Right lobe of liver (tissue), 6 donors: ENCODE results near the gene CCKAR. TPM values are rescaled to one million over a fixed set of nuclear protein-coding genes. Genes with fewer than 3 reads are reported as not detected.

Source experiments
- ATAC-seq, 4 donors: fragments of 200-7000 bp; cut with Tn5 transposase; one replicate each; pipeline ENCODE4 v1.9.1; 2020; ENCODE audit warnings: mild to moderate bottlenecking in 4 of 4, moderate library complexity in 4 of 4
- DNase-seq, 3 donors: peaks; one replicate each; pipeline ENCODE4 v3.0.0-alpha.2; 2020
- H3K27ac ChIP-seq, 3 donors: fragments of 200-600 bp; one replicate each; pipeline ENCODE4 v1.8.0; 2022
- H3K27me3 ChIP-seq, 2 donors: fragments of 200-600 bp; one replicate each; pipeline ENCODE4 v1.8.0; 2022
- H3K36me3 ChIP-seq, 4 donors: fragments of 200-600 bp; sonication (generic) in 1 of 4; one replicate each; pipeline versions ENCODE4 v1.5.1 to v1.8.0; 2017 to 2022; ENCODE audit warnings: control low read depth in 1 of 4
- H3K4me1 ChIP-seq, 4 donors: fragments of 200-600 bp; sonication (generic) in 1 of 4; one replicate each; pipeline versions ENCODE4 v1.5.1 to v1.8.0; 2017 to 2022; ENCODE audit warnings: control low read depth in 1 of 4
- H3K4me3 ChIP-seq, 3 donors: fragments of 200-600 bp; one replicate each; pipeline ENCODE4 v1.8.0; 2022
- H3K9me3 ChIP-seq, 4 donors: fragments of 200-600 bp; sonication (generic) in 1 of 4; one replicate each; pipeline versions ENCODE4 v1.5.1 to v1.8.0; 2017 to 2022; ENCODE audit warnings: control low read depth in 1 of 4
- POLR2A ChIP-seq: fragments of 450-650 bp; IDR thresholded peaks from one replicate; pipeline ENCODE4 v1.6.1; 2017; ENCODE audit warnings: antibody characterized with exemption, mild to moderate bottlenecking
- WGBS: methylation state at CpG from one replicate; pipeline ENCODE4 v1.1.6; 2018; ENCODE audit warnings: low coverage, low lambda C conversion rate; ENCODE audit not compliant: insufficient coverage; ENCODE audit errors: missing lambda C conversion rate; 5-methylcytosine and 5-hydroxymethylcytosine counted together
- intact Hi-C, 2 donors: fragments of 100-400 bp; cut with DNase I; formaldehyde crosslinking; loops; one replicate each; pipeline versions ENCODE4 v1.11.2 to v1.14.1; 2022
- total RNA-seq, 6 experiments: library from RNA; depleted of rRNA in 2 of 6; stranded (reverse); fragments of >200 nt in 2 of 6; fragmentation: NEBNext Ultra II Directional in 3 of 6; extraction: Animal tissue kit (Norgen Biotek cat#: 25700) in 3 of 6; gene quantifications; one replicate each; pipeline versions ENCODE4 v1.1.0 to v1.2.4, GENCODE V29; 2016 to 2023
- TF ChIP-seq, protein P1 (sequence below), 4 donors: fragments of 200-600 bp in 3 of 4; fragments of 450-650 bp in 1 of 4; IDR thresholded peaks; one replicate each; pipeline versions ENCODE4 v1.5.1 to v1.8.0; 2016 to 2022; ENCODE audit warnings: antibody characterized with exemption in 4 of 4, mild to moderate bottlenecking in 2 of 4
- donor health status: DM: no; HTN: yes; CAD: no.
- donor health status: DM: no; HTN: no; CAD: no.
- donor health status: DM: no; HTN: no; CAD: no.
- donor health status: DM: no; HTN: yes; CAD: no.
- donor health status: DM: no; HTN: yes; CAD: no.

CCKAR gene
- total RNA-seq, 6 experiments from 2014 or later: not detected

DNA sequence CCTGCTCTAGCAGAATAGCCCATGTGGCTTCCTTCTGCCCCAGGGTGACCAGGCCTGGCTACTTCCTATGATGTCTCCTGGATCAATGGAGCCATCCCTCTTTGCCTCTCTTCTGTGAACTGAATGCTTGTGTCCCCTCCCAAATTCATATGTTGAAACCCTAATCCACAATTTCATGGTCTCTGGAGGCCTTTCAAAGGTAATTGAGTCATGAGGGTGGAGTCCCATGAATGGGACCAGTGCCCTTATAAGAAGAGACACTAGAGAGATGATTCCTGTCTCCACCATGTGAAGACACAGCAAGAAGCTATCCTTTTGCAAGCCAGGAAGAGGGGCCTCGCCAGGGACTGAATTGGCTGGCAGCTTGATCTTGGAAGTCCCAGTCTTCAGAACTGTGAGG lies 18.4 kb downstream of the CCKAR start:
- TF ChIP-seq POLR2A: no peak
- TF ChIP-seq, protein P1, sequence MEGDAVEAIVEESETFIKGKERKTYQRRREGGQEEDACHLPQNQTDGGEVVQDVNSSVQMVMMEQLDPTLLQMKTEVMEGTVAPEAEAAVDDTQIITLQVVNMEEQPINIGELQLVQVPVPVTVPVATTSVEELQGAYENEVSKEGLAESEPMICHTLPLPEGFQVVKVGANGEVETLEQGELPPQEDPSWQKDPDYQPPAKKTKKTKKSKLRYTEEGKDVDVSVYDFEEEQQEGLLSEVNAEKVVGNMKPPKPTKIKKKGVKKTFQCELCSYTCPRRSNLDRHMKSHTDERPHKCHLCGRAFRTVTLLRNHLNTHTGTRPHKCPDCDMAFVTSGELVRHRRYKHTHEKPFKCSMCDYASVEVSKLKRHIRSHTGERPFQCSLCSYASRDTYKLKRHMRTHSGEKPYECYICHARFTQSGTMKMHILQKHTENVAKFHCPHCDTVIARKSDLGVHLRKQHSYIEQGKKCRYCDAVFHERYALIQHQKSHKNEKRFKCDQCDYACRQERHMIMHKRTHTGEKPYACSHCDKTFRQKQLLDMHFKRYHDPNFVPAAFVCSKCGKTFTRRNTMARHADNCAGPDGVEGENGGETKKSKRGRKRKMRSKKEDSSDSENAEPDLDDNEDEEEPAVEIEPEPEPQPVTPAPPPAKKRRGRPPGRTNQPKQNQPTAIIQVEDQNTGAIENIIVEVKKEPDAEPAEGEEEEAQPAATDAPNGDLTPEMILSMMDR (IDR thresholded peaks at IDR 0.05): no peak
- no peaks in the 10 kb centered on the region for H3K27me3 ChIP-seq
- no peak overlapping the region for H3K4me3 ChIP-seq
- intact Hi-C loops: no loop called here
- no peak for DNase-seq
- no peak overlapping the region for H3K27ac ChIP-seq
- no peaks in the 10 kb centered on the region for H3K36me3 ChIP-seq
- H3K4me1 ChIP-seq: no peaks in the 10 kb centered on the region
- H3K9me3 ChIP-seq: no peaks in the 10 kb centered on the region
- ATAC-seq: no peak
- WGBS: 50% methylated on average over 1 of the region's 1 CpG

DNA sequence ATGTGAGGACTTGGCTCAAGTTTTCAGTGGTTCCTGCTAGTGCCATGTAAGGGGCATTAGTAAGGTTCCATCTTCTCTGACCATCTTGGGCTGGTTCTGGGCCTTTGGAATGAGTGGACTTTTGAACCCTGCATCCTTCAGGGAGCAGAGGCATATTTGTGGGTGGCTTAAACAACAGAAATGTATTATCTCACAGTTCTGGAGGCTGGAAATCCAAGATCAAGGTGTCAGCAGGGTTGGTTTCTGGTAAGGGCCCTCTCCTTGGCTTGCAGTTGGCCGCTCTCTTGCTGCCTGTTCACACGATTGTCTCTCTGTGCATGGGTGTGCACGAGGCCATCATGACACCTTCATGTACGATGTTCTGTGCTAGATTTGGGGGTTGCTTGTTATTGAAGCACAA lies 21.3 kb downstream of the CCKAR start:
- no peak overlapping the region for H3K27ac ChIP-seq
- no peak for DNase-seq
- no peaks in the 10 kb centered on the region for H3K27me3 ChIP-seq
- no peaks in the 10 kb centered on the region for H3K36me3 ChIP-seq
- no peak for ATAC-seq
- TF ChIP-seq, protein P1 (IDR thresholded peaks at IDR 0.05): no peak
- TF ChIP-seq POLR2A: no peak
- no peak overlapping the region for H3K4me3 ChIP-seq
- no peaks in the 10 kb centered on the region for H3K9me3 ChIP-seq
- 0% methylated on average over 1 of the region's 4 CpGs for WGBS
- H3K4me1 ChIP-seq: no peaks in the 10 kb centered on the region
- intact Hi-C loops: no loop called here

DNA sequence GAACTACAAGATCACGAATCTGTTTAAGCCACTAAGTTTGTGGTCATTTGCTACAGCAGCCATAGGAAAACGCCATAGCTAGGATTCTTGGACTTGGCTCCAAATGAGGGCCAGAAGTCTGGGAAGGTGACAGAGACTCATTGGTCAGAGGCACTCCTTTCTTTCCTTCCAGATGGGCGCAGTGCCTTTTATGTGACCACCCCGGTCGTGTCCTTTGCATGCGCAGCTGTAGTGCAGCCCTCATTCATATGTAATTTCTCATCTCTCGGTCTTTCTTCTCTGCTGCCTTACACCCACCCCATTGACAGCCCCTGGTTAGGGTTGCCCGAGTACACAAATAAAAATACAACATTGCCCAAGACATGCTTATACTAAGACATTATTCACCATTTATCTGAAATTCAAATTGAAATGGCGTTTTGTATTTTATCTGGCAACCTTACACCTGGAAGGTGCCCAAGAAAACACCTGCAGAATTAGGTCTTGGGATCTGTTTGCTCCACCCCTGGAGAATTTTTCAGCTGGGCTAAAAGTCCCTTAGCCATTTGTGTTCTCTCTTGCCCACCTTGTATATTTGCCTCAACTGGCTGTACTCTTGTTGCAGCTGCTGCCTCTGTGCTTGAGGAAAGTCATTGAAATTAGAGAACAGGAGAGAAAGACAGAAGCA lies 21.9 kb downstream of the CCKAR start:
- no peak overlapping the region for H3K4me3 ChIP-seq
- H3K4me1 ChIP-seq: no peaks in the 10 kb centered on the region
- no peak for TF ChIP-seq POLR2A
- TF ChIP-seq, protein P1 (IDR thresholded peaks at IDR 0.05): no peak

DNA sequence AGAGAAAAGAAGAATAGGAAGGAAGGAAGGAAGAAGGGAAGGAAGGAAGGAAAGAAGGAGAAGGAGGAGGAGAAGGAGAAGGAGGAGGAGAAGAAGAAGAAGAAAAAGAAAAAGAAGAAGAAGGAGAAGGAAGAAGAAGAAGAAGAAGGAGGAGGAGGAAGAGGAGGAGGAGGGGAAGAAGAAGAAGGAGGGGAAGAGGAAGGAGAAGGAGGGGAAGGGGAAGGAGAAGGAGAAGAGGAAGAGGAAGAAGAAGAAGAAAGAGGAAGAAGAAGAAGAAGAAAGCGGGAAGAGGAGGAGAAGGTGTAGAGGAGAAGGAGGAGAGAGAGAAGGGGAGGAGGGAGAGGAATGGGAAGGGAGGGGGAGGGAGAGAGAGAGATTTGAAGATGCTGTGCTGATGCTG lies 22.6 kb downstream of the CCKAR start:
- H3K9me3 ChIP-seq: no peaks in the 10 kb centered on the region
- no peak overlapping the region for H3K27ac ChIP-seq
- no peaks in the 10 kb centered on the region for H3K4me1 ChIP-seq
- no peak overlapping the region for H3K4me3 ChIP-seq
- DNase-seq: no peak
- H3K27me3 ChIP-seq: no peaks in the 10 kb centered on the region
- 29% methylated on average over 1 of the region's 1 CpG for WGBS
- no peaks in the 10 kb centered on the region for H3K36me3 ChIP-seq
- intact Hi-C loops: no loop called here
- no peak for ATAC-seq
- no peak for TF ChIP-seq POLR2A
- TF ChIP-seq, protein P1 (IDR thresholded peaks at IDR 0.05): no peak

More for the DNA sequence above, 21.9 kb downstream of the CCKAR start:
- WGBS: 74% methylated on average over 8 of the region's 9 CpGs
- Histone ChIP-seq H3K27me3 (no peaks in the 10 kb centered on the region), H3K36me3 (no peaks in the 10 kb centered on the region), H3K27ac (no peak overlapping the region), H3K9me3 (no peaks in the 10 kb centered on the region)
- DNase-seq (no peak), ATAC-seq (no peak)
- intact Hi-C loops: no loop called here
